ENCODE measurements around the gene SUPT6H. TPM values are rescaled to one million over a fixed set of nuclear protein-coding genes. Genes with fewer than 3 reads are reported as not detected.

SUPT6H gene
- total RNA-seq, 4 donors from 2014 or later = 51.9 to 98.8 (median 63.1) TPM

- ATAC-seq (ENCODE audit: low FRiP score) (no peak), DNase-seq (ENCODE audit: low spot score) (no peak)
- no peak for TF ChIP-seq CTCF (IDR thresholded peaks at IDR 0.05)
Observed at GRCh38 chr17:28667870-28668269, 5.9 kb downstream of the SUPT6H start.

GRCh38 chr17:28669918-28670317 lies 7.9 kb downstream of the SUPT6H start:
- TF ChIP-seq CTCF (IDR thresholded peaks at IDR 0.05) = no peak
- ATAC-seq (ENCODE audit: low FRiP score) (no peak), DNase-seq (ENCODE audit: low spot score) (no peak)

- TF ChIP-seq CTCF (IDR thresholded peaks at IDR 0.05) = no peak
- ATAC-seq (ENCODE audit: low FRiP score) (no peak), DNase-seq (ENCODE audit: low spot score) (no peak)
Observed at GRCh38 chr17:28675490-28675889, 13.5 kb downstream of the SUPT6H start.

- TF ChIP-seq CTCF (IDR thresholded peaks at IDR 0.05) = no peak
- ATAC-seq (ENCODE audit: low FRiP score) (no peak), DNase-seq (ENCODE audit: low spot score) (no peak)
Observed at GRCh38 chr17:28675980-28676379, 14.0 kb downstream of the SUPT6H start.

GRCh38 chr17:28682655-28683054 lies 20.6 kb downstream of the SUPT6H start:
- no peak for TF ChIP-seq CTCF (IDR thresholded peaks at IDR 0.05)
- DNase-seq (ENCODE audit: low spot score) (no peak), ATAC-seq (ENCODE audit: low FRiP score) (no peak)

- TF ChIP-seq CTCF (IDR thresholded peaks at IDR 0.05) = no peak
- DNase-seq (ENCODE audit: low spot score) = no peak
- no peak for ATAC-seq (ENCODE audit: low FRiP score)
Observed at GRCh38 chr17:28684963-28685362, 23.0 kb downstream of the SUPT6H start.

GRCh38 chr17:28685366-28685765 lies 23.4 kb downstream of the SUPT6H start:
- no peak for TF ChIP-seq CTCF (IDR thresholded peaks at IDR 0.05)
- no peak for DNase-seq (ENCODE audit: low spot score)

More at GRCh38 chr17:28685366-28685765, 23.4 kb downstream of the SUPT6H start:
- ATAC-seq (ENCODE audit: low FRiP score) = no peak
